GM18520 (cell line): ENCODE data around the gene MRC1.

Experiments used
- ATAC-seq: cut with Tn5 transposase; IDR thresholded peaks from one replicate; pipeline ENCODE4 v1.9.1; 2021; ENCODE audit not compliant: unreplicated experiment

Gene MRC1

DNA sequence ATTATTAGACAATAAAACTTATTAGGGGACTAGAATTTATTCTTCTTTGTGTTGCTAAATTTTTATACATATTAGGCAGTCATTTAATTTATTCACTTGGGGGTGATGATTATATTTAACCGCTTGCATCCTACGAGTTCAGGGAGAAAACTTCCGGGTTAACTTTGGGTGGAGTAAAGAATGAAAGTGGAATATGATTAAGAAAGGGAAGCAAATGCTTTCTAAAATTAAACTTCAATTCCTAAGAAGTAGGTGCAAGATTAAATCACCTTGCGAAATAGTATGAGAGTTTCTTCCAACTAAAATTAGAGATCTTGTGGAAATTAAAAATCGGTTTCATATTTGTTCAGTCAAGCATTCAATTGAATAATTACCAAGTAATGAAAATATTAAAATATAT is 33.5 kb downstream of the MRC1 start:
- no peak for ATAC-seq

DNA sequence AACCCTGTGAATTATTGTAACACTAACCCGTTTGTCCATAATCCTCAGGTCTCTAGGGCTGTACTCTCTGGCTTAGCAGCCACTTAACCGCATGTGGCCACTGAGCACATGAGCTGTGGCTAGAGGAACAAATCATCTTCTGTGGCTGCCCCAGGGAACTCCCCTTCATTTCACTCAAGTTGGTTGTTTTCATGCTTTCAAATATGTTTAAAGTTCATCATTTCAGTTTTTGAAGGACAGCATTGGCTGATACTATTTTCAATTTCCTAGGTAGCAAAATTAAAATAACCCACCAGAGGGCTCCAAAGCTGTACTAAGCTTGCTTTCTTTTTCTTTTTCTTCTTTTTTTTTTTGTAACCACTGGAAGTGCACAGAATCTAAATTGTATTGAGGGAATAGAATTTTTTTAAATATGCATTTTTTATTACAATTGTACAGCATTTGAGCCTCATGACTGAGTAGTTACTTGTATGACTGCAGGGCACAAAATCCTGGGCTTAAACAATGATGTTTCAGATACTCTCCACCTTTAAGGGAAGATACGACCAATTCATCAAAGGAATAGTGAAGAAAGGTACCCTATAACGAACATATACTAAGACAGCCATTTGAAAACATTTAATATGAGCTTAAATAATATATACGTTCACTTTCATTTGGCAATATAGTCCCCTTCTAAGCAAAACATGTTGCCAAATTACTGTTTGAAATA is 38.6 kb downstream of the MRC1 start:
- ATAC-seq = no peak

DNA sequence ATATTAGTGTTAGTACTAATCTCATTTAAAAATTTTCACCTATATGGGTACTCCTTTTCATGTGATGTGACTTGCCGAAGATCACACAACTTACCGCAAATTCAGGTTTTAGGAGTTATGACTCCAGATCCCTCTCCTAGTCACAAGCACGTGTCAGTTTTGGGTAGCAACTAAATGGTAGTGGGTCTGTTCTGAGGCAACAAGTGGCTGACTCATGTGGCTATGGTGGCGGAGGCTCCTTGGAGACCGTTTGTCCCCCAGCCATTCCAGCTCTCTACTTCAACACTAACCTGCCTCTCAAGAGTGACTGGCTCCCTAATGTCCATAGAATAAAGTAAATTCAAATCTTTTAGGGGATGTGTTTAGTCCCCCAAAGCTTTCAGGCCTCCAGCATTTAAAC is 39.5 kb downstream of the MRC1 start:
- no peak for ATAC-seq

- no peak for ATAC-seq
These were observed 41.4 kb downstream of the MRC1 start for GRCh38 chr10:17850501-17850900.

- no peak for ATAC-seq
These were observed 42.5 kb downstream of the MRC1 start for GRCh38 chr10:17851611-17852010.

DNA sequence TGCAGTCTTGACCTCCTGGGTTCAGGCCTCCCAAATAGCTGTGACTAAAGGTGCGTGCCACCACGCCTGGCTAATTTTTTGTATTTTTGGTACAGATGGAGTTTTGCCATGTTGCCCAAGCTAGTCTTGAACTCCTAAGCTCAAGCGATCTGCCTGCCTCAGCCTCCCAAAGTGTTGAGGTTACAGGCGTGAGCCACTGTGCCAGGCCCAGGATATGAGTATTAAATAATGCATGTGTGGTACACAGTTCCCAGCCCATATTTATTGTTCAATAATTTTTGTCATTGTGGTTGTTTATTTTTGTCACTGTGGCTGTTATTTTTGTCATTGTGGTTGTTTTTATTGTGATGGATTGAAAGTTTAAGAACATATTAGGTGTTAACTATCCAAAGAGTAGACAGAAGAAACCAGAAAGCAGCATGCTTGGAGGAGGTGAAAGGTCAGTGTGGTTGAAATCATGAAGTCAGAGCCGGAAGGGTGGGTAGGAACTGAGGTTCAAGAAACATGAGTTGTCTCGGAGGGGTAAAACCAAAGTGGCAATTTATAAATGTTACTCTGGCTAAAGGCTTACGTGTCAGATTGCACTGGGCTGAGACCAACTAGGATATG is 45.0 kb downstream of the MRC1 start:
- peak; percentile 67 for ATAC-seq

DNA sequence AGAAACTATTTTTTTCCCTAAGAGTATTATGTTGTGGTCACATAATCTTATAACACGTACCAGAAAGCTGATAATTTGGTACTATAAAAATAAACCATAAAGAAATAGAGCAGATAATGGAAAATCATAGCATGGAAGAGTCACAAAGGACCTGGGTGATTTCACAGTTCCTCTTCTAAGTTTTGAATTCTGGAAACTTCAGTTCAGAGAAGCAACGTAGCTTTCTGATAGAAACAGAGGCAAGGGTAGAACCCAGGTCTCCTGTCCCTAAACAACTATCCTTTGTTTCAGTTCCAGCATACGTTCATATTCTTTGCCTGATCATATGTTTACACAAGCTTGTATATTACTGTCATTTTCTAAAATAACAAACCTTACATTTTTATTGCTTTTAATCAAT is 47.9 kb downstream of the MRC1 start:
- no peak for ATAC-seq

GRCh38 chr10:17859492-17860156 is 50.5 kb downstream of the MRC1 start:
- no peak for ATAC-seq

DNA sequence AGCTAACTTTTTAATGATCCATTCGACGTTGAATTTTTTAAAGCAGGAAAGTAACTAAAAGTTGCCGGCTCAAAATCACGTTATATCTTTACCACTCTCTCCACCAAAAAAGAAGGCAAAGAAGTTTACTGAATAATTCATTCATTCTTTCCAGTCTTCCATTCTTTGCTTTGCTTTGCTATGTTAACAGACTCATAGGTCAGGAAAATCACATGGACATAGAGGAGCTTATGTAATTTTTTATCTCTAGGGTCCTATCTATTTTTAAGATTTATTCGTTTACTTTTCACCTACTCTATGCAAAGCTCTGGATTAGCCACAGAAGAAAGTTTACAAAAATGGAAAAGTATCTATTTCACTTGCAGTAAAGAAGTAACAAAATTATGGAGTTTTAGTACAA is 52.6 kb downstream of the MRC1 start:
- no peak for ATAC-seq

DNA sequence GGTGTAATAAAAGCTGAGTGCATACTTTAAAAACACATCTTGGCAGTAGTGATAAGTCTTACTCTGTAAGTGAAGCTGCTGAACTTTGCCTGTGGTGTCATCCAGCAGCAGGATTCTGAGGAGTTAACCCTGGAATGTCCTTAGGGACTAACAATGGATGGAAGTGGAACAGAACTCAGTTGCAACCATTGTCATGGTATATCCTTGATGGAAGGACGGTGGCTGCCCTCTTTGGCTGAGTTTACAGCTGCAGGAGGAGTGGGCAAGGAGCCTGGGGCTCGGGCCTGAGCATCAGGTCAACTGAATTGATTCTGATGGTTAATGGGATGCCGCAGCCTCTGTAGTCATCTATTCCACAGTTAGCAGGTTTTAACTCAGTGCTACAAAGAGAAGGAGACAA is 56.2 kb downstream of the MRC1 start:
- no peak for ATAC-seq

GRCh38 chr10:17866346-17866745 is 57.2 kb downstream of the MRC1 start:
- ATAC-seq = no peak

DNA sequence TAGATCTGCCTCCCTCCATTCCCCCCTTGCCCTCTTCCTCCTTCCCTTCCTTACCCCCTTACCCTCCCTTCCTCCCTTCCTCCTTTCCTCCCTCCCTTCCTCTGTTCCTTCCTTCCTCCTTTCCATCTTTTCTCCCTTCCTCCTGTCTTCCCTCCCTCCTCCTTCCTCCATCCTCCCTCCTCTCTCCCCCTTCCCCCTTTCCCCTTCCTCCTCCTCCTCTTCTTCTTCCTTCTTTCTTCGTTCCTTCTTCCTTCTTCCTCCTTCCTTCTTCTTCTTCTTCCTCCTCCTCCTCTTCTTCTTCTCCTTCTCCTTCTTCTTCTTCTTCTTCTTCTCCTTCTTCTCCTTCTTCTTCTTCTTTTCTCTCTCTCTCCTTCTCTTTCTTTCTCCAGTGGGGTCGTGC is 57.9 kb downstream of the MRC1 start:
- no peak for ATAC-seq

GRCh38 chr10:17871036-17871435 is 61.9 kb downstream of the MRC1 start:
- no peak for ATAC-seq

- ATAC-seq = no peak
These were observed 63.3 kb downstream of the MRC1 start for GRCh38 chr10:17872191-17873091.

- ATAC-seq = no peak
These were observed 64.8 kb downstream of the MRC1 start for GRCh38 chr10:17873946-17874345.

DNA sequence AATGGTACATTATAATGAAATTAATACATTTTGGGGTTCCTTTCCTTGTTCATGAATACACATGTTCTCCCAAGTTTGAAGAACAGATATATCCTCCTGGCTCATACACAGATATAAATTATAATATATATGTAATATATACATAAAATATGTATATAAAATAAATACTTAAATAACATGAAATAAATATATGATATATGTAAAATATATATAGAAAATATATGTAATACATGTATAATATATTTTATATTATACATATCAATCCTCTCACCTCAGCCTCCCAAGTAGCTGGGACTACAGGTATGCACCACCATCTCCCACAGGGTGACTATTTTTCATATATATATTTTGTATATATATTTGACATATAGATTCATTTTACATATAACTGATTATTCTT is 68.0 kb downstream of the MRC1 start:
- ATAC-seq = no peak

- no peak for ATAC-seq
These were observed 69.7 kb downstream of the MRC1 start for GRCh38 chr10:17878896-17879295.

GRCh38 chr10:17880601-17881000 is 71.5 kb downstream of the MRC1 start:
- ATAC-seq = no peak

GRCh38 chr10:17882557-17882956 is 73.4 kb downstream of the MRC1 start:
- ATAC-seq = no peak

DNA sequence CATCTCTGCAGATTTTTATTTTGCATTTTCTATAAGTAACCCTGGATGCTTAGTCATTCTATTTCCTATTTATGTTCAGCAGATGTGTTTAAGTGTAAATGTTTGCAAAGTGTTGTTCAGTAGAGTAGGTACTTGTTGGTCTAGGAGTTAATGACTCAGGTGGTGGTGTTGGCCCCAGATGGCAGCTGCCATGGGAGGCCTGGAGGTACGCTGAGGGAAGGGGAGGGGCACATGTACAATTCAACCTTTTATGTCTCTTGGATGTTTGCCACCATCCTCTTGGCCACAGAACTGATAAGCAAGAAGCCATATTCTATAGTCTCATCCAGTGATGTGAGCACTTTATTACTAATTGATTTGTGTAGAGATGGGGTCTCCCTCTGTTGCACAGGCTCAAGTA is 74.5 kb downstream of the MRC1 start:
- ATAC-seq = no peak

GRCh38 chr10:17888189-17888588 is 79.0 kb downstream of the MRC1 start:
- ATAC-seq = no peak
